ENCODE measurements around the gene MND1. TPM values are rescaled to one million over a fixed set of nuclear protein-coding genes. Genes with fewer than 3 reads are reported as not detected.

The MND1 gene
- total and polyA plus RNA-seq, 2 donors from 2014 or later: 0.98 to 1.5 TPM

DNA sequence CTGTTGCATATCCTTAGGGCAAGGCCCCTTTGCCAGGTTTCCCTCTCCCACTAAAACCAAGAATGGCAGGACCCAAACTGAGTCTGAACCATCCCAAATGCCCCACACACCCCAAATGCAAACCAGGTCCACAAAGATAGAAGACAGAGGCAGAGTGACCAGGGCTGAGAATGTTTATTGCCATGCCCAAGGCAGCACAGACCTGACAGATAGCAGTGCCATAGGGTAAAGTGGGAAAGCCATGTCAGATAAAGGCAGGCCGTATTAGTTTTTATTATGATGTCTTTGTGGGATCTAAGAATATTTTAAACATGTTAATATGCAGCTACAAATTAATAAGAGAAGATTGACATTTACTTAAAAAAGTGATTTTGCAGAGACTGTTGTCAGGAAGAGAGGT is 29.6 kb upstream of the MND1 start:
- H3K9ac ChIP-seq (ENCODE audit: low read length in 3 of 3): no peak overlapping the region
- no peak overlapping the region for H3K27ac ChIP-seq (ENCODE audit: low read depth in 2 of 2, low read length in 2 of 2)
- no peaks in the 10 kb centered on the region for H3K9me3 ChIP-seq (ENCODE audit: control insufficient read depth in 2 of 3, insufficient read depth in 1 of 3, low read length in 3 of 3)
- TF ChIP-seq, protein P1, sequence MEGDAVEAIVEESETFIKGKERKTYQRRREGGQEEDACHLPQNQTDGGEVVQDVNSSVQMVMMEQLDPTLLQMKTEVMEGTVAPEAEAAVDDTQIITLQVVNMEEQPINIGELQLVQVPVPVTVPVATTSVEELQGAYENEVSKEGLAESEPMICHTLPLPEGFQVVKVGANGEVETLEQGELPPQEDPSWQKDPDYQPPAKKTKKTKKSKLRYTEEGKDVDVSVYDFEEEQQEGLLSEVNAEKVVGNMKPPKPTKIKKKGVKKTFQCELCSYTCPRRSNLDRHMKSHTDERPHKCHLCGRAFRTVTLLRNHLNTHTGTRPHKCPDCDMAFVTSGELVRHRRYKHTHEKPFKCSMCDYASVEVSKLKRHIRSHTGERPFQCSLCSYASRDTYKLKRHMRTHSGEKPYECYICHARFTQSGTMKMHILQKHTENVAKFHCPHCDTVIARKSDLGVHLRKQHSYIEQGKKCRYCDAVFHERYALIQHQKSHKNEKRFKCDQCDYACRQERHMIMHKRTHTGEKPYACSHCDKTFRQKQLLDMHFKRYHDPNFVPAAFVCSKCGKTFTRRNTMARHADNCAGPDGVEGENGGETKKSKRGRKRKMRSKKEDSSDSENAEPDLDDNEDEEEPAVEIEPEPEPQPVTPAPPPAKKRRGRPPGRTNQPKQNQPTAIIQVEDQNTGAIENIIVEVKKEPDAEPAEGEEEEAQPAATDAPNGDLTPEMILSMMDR (IDR thresholded peaks at IDR 0.05; ENCODE audit: borderline replicate concordance, extremely low read depth, insufficient read depth): no peak
- peaks cover 0 to 2% (median 0%) of the 10 kb centered on the region in 3 donors for H3K4me1 ChIP-seq (ENCODE audit: control insufficient read depth in 2 of 3, insufficient read depth in 2 of 3, low read depth in 1 of 3, low read length in 3 of 3)
- H3K4me3 ChIP-seq (ENCODE audit: low read length in 3 of 3): no peak overlapping the region
- no peak for DNase-seq
- no peak for FAIRE-seq
- intact Hi-C loops (cut with DNase I): no loop called here
- H3K36me3 ChIP-seq (ENCODE audit: control insufficient read depth in 2 of 3, insufficient read depth in 3 of 3, low read length in 3 of 3): no peaks in the 10 kb centered on the region
- no peaks in the 10 kb centered on the region for H3K27me3 ChIP-seq (ENCODE audit: control insufficient read depth, insufficient read depth, low read length)

DNA sequence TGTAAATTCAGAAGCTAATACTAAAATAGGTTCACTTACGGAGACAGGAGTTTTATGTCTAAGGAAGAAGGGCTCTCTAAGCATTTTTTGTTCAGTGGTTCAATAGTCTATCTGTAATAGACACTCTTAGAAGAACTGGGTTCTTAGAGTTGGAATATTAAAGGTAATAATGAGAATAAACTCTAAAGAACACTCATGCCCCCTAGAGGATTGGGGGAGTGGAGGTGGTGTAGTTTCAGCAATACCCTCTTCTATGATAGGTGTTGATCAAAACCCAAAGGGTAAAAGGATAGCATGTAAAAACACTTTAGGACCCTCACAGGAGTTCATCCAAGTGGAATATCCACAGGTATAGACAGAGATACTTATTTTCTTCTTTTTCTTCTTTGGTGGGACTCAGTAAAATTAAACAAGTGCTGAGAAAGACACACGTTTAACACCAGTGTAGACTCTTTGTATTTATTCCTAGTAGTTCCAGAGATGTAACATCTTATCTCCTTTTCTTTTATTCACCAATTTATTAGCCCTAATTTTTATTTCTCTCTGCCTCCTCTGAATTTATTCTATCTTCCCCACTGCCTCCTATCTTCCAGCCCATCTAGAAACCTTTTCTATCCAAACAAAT is 25.7 kb upstream of the MND1 start:
- peak; percentile 91 for FAIRE-seq
- Histone ChIP-seq H3K36me3 (ENCODE audit: control insufficient read depth in 2 of 3, insufficient read depth in 3 of 3, low read length in 3 of 3) (peaks cover 0 to 7% (median 0%) of the 10 kb centered on the region in 3 donors), H3K9me3 (ENCODE audit: control insufficient read depth in 2 of 3, insufficient read depth in 1 of 3, low read length in 3 of 3) (no peaks in the 10 kb centered on the region), H3K27me3 (ENCODE audit: control insufficient read depth, insufficient read depth, low read length) (no peaks in the 10 kb centered on the region), H3K9ac (ENCODE audit: low read length in 3 of 3) (no peak overlapping the region), H3K27ac (ENCODE audit: low read depth in 2 of 2, low read length in 2 of 2) (no peak overlapping the region), H3K4me1 (ENCODE audit: control insufficient read depth in 2 of 3, insufficient read depth in 2 of 3, low read depth in 1 of 3, low read length in 3 of 3) (no peaks in the 10 kb centered on the region), H3K4me3 (ENCODE audit: low read length in 3 of 3) (no peak overlapping the region)
- peak in 2 of 5 donors; percentile 78 to 86 for DNase-seq
- intact Hi-C loops (cut with DNase I): no loop called here
- TF ChIP-seq, protein P1 (IDR thresholded peaks at IDR 0.05; ENCODE audit: borderline replicate concordance, extremely low read depth, insufficient read depth): peak; percentile 76

DNA sequence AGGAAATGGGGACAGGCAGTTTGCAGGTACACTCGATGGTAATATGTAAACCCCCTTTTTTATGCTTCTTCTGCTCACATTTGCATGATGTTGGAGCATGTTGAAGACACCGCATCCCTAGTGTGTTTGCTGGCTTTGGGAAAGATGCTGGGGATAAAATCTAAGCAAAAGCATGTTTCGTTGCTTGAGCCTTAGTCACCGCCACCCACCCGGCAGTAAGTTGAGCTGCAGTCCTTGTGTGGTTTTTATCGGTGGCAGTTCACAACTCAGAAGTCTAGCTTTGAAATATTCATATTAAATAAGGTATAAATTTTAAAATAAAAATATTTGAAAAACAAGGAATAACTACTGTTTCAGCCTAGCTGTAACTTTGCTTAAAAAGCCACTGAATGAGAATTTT is 21.7 kb upstream of the MND1 start:
- intact Hi-C loops (cut with DNase I): loop anchor here (10.0 kb wide), 1 partner anchor 178 kb away; no protein-coding TSS in a partner anchor
- no peak for FAIRE-seq
- no peaks in the 10 kb centered on the region for H3K9me3 ChIP-seq (ENCODE audit: control insufficient read depth in 2 of 3, insufficient read depth in 1 of 3, low read length in 3 of 3)

More for the DNA sequence above, 21.7 kb upstream of the MND1 start:
- H3K9ac ChIP-seq (ENCODE audit: low read length in 3 of 3): no peak overlapping the region
- no peak for DNase-seq
- TF ChIP-seq, protein P1 (IDR thresholded peaks at IDR 0.05; ENCODE audit: borderline replicate concordance, extremely low read depth, insufficient read depth): no peak
- peaks cover 0 to 7% (median 5%) of the 10 kb centered on the region in 3 donors for H3K36me3 ChIP-seq (ENCODE audit: control insufficient read depth in 2 of 3, insufficient read depth in 3 of 3, low read length in 3 of 3)
- no peak overlapping the region for H3K27ac ChIP-seq (ENCODE audit: low read depth in 2 of 2, low read length in 2 of 2)
- no peaks in the 10 kb centered on the region for H3K27me3 ChIP-seq (ENCODE audit: control insufficient read depth, insufficient read depth, low read length)
- H3K4me3 ChIP-seq (ENCODE audit: low read length in 3 of 3): no peak overlapping the region
- no peaks in the 10 kb centered on the region for H3K4me1 ChIP-seq (ENCODE audit: control insufficient read depth in 2 of 3, insufficient read depth in 2 of 3, low read depth in 1 of 3, low read length in 3 of 3)
